ENCODE results near the gene DHRSX. TPM values are rescaled to one million over a fixed set of nuclear protein-coding genes. Genes with fewer than 3 reads are reported as not detected.
"Not testable (repeated sequence)": the region's sequence is repeated elsewhere in the genome, so short reads cannot be mapped to it uniquely, and the experiment has no call there.

The DHRSX gene
- total RNA-seq, 6 donors from 2014 or later, result 18.2 to 34.8 (median 21.2) TPM

DNA sequence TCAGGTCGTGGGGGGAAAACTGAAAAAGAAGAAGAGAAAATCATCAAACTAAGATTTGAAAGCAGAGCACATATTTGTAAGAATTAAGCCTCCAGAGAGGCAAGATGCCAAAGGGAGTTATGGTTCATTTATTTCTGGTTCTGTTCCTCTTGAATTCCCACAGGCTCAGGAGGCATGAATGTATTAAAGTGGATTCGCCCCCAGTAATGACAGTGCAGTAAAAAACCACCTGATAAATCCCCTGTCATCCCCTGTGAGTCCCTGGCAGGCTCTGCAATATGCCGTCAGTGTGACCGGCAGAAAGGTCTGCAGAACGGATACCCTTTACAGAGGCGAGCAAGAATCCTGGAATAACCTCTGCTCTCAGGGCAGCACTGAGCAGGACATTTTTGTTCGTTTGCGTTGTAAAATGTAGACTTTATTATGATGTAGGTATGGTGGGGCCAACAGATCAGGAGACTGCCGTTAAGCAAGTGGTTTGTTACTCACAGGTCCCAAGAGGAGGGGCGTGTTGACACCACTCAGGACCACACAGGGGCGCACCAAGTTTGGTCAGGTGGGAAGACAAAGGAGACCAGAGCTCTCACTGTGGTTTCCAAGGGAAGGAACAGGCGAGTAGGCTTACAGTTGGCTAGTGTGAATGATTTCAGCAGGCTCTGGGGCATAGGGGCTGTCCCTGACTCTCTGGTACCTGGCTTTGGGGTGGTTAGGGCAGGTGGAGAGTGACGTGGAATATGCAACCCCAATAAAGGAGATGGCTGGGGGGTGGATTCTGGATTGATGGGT, 75.3 kb downstream of the DHRSX start:
- 96 to 97% methylated on average over 13 of the region's 13 CpGs for WGBS, 2 donors
- no peaks in the 10 kb centered on the region for H3K9me3 ChIP-seq
- H3K36me3 ChIP-seq, result peaks cover 0 to 27% (median 8%) of the 10 kb centered on the region in 4 donors

DNA sequence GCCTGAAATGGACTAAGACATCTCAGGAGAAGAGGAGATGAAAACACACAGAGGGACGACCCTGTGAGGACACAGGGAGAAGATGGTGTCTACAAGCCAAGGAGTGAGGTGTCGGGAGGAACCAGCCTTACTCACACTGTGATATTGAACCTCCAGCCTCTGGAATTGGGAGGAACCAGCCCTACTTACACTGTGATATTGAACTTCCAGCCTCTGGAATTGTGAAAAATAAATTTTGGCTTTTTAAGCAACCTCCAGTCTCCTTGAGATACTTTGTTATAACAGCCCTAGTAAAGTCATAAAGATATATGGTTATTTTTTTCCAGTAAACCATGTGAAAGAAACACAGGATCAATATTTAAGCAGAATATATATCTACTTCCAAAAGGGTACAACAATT, 76.5 kb downstream of the DHRSX start:
- ATAC-seq (ENCODE audit: low FRiP score in 2 of 2) (no peak), DNase-seq (no peak)
- Histone ChIP-seq H3K27ac (no peak overlapping the region), H3K4me1 (no peaks in the 10 kb centered on the region), H3K36me3 (peaks cover 0 to 27% (median 8%) of the 10 kb centered on the region in 4 donors), H3K27me3 (no peaks in the 10 kb centered on the region), H3K9me3 (no peaks in the 10 kb centered on the region), H3K4me3 (no peak overlapping the region)
- 88 to 90% methylated on average over 2 of the region's 2 CpGs for WGBS, 2 donors
- TF ChIP-seq POLR2AphosphoS5 (IDR thresholded peaks at IDR 0.05) (no peak), EP300 (IDR thresholded peaks at IDR 0.05) (no peak), POLR2A (IDR thresholded peaks at IDR 0.05) (no peak)
- TF ChIP-seq, protein P1, sequence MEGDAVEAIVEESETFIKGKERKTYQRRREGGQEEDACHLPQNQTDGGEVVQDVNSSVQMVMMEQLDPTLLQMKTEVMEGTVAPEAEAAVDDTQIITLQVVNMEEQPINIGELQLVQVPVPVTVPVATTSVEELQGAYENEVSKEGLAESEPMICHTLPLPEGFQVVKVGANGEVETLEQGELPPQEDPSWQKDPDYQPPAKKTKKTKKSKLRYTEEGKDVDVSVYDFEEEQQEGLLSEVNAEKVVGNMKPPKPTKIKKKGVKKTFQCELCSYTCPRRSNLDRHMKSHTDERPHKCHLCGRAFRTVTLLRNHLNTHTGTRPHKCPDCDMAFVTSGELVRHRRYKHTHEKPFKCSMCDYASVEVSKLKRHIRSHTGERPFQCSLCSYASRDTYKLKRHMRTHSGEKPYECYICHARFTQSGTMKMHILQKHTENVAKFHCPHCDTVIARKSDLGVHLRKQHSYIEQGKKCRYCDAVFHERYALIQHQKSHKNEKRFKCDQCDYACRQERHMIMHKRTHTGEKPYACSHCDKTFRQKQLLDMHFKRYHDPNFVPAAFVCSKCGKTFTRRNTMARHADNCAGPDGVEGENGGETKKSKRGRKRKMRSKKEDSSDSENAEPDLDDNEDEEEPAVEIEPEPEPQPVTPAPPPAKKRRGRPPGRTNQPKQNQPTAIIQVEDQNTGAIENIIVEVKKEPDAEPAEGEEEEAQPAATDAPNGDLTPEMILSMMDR (IDR thresholded peaks at IDR 0.05), result no peak

More for the DNA sequence above, 75.3 kb downstream of the DHRSX start:
- ATAC-seq (ENCODE audit: low FRiP score in 2 of 2) (no peak), DNase-seq (no peak)
- TF ChIP-seq, protein P1 (IDR thresholded peaks at IDR 0.05), result no peak
- TF ChIP-seq POLR2AphosphoS5 (IDR thresholded peaks at IDR 0.05), result no peak
- Histone ChIP-seq H3K4me1 (no peaks in the 10 kb centered on the region), H3K27ac (no peak overlapping the region), H3K4me3 (no peak overlapping the region), H3K27me3 (no peaks in the 10 kb centered on the region)

DNA sequence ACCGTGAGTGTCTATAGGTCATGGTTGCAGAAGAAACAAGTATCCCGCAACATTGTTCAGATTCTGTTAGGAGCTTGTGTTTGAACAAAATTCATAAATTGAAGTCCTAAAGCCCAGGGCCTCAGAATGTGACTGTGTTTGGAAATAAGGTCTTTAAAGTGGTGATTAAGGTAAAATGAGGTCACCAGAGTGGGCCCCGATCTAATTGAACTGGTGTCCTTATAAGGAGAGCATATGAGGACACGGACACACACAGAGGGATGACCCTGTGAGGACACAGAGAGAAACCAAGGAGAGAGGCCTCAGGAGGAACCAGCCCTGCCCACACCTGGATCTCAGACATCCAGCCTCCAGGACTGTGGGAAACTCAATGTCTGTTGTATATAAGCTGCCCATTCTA, 76.9 kb downstream of the DHRSX start:
- no peak for TF ChIP-seq EP300 (IDR thresholded peaks at IDR 0.05)
- TF ChIP-seq POLR2A (IDR thresholded peaks at IDR 0.05), result no peak
- TF ChIP-seq POLR2AphosphoS5 (IDR thresholded peaks at IDR 0.05), result no peak
- TF ChIP-seq, protein P1 (IDR thresholded peaks at IDR 0.05), result no peak
- 71 to 85% methylated on average over 4 of the region's 4 CpGs for WGBS, 2 donors

DNA sequence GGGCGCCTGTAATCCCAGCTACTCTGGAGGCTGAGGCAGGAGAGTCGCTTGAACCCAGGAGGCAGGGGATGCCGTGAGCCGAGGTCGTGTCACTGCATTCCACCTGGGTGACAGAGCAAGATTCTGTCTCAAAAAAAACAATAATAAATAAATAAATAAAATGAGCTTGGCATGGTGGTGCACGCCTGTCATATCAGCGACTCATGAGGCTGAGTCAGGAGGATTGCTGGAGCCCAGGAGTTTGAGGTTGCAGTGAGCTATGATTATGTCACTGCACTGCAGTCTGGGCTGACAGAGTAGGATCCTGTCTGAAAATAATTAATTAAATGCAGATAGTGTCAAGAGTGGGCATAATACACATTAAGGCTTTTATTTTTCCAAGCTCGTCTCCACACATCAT, 77.5 kb downstream of the DHRSX start:
- no peaks in the 10 kb centered on the region for H3K9me3 ChIP-seq
- DNase-seq, result no peak
- no peak overlapping the region for H3K27ac ChIP-seq
- H3K4me3 ChIP-seq, result no peak overlapping the region
- peaks cover 0 to 27% (median 8%) of the 10 kb centered on the region in 4 donors for H3K36me3 ChIP-seq
- ATAC-seq (ENCODE audit: low FRiP score in 2 of 2), result no peak
- no peaks in the 10 kb centered on the region for H3K27me3 ChIP-seq
- no peak for TF ChIP-seq EP300 (IDR thresholded peaks at IDR 0.05)
- no peak for TF ChIP-seq POLR2AphosphoS5 (IDR thresholded peaks at IDR 0.05)
- TF ChIP-seq, protein P1 (IDR thresholded peaks at IDR 0.05), result no peak
- no peak for TF ChIP-seq POLR2A (IDR thresholded peaks at IDR 0.05)
- no peaks in the 10 kb centered on the region for H3K4me1 ChIP-seq
- 86 to 88% methylated on average over 8 of the region's 8 CpGs for WGBS, 2 donors

More for the DNA sequence above, 76.9 kb downstream of the DHRSX start:
- Histone ChIP-seq H3K4me3 (no peak overlapping the region), H3K36me3 (peaks cover 0 to 27% (median 8%) of the 10 kb centered on the region in 4 donors), H3K27ac (no peak overlapping the region), H3K27me3 (no peaks in the 10 kb centered on the region), H3K9me3 (no peaks in the 10 kb centered on the region), H3K4me1 (no peaks in the 10 kb centered on the region)
- ATAC-seq (ENCODE audit: low FRiP score in 2 of 2), result no peak
- DNase-seq, result no peak

DNA sequence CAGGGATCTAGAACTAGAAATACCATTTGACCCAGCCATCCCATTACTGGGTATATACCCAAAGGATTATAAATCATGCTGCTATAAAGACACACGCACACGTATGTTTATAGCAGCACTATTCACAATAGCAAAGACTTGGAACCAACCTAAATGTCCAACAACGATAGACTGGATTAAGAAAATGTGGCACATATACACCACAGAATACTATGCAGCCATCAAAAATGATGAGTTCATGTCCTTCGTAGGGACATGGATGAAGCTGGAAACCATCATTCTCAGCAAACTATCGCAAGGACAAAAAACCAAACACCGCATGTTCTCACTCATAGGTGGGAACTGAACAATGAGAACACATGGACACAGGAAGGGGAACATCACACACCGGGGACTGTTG, 81.4 kb downstream of the DHRSX start:
- WGBS, 2 donors, result 95 to 99% methylated on average over 6 of the region's 7 CpGs
- H3K4me3 ChIP-seq; H3K27ac ChIP-seq; H3K4me1 ChIP-seq; H3K9me3 ChIP-seq; H3K27me3 ChIP-seq; ATAC-seq (ENCODE audit: low FRiP score in 2 of 2); DNase-seq: not testable (repeated sequence)
- peaks cover 0 to 21% (median 7%) of the 10 kb centered on the region in 4 donors for H3K36me3 ChIP-seq

All from upper lobe of left lung (tissue), 6 donors.